ENCODE results near the gene ENPP6. TPM values are rescaled to one million over a fixed set of nuclear protein-coding genes. Genes with fewer than 3 reads are reported as not detected.
"Not testable (repeated sequence)": the region's sequence is repeated elsewhere in the genome, so short reads cannot be mapped to it uniquely, and the experiment has no call there.

ENPP6 gene
- total and polyA plus RNA-seq, 2 experiments from 2014 or later = 0.11 TPM; not detected in 1

GRCh38 chr4:184140901-184141300 lies 76.8 kb downstream of the ENPP6 start:
- H3K4me3 ChIP-seq; H3K27me3 Mint-ChIP-seq (ENCODE audit: insufficient read depth, low read depth, poor library complexity); H3F3A ChIP-seq (replicated peaks; ENCODE audit: low read depth); H3K4me2 ChIP-seq; H3K4me3 Mint-ChIP-seq; H4K20me1 ChIP-seq (replicated peaks; ENCODE audit: insufficient read depth); ATAC-seq; H3K79me2 ChIP-seq (replicated peaks; ENCODE audit: insufficient read depth); H3K4me1 ChIP-seq (ENCODE audit: insufficient read depth); H3K27me3 ChIP-seq (ENCODE audit: insufficient read depth); H3K9me2 ChIP-seq (ENCODE audit: insufficient read depth); H3K27ac ChIP-seq (ENCODE audit: low read depth); H3K4me1 Mint-ChIP-seq; H2AFZ ChIP-seq; H3K27ac Mint-ChIP-seq; H3K36me3 ChIP-seq (ENCODE audit: insufficient read depth); DNase-seq (ENCODE audit: low spot score): not testable (repeated sequence)
- Mint-ChIP-seq H3K9me3 (peaks cover 33% of the 10 kb centered on the region), H3K36me3 (ENCODE audit: low read depth) (peaks cover 17% of the 10 kb centered on the region)

- H3K4me2 ChIP-seq = no peak overlapping the region
- Mint-ChIP-seq H3K4me3 (no peak overlapping the region), H3K4me1 (no peaks in the 10 kb centered on the region), H3K27ac (no peak overlapping the region), H3K36me3 (ENCODE audit: low read depth) (peaks cover 16% of the 10 kb centered on the region), H3K27me3 (ENCODE audit: insufficient read depth, low read depth, poor library complexity) (no peaks in the 10 kb centered on the region), H3K9me3 (peaks cover 34% of the 10 kb centered on the region)
- ATAC-seq (no peak), DNase-seq (ENCODE audit: low spot score) (peak; percentile 8)
- H2AFZ ChIP-seq = no peak overlapping the region
- H3K4me3 ChIP-seq = no peak overlapping the region
- H3F3A ChIP-seq (replicated peaks; ENCODE audit: low read depth) = no peaks in the 10 kb centered on the region
- no peaks in the 10 kb centered on the region for H3K9me2 ChIP-seq (ENCODE audit: insufficient read depth)
- no peak overlapping the region for H3K27ac ChIP-seq (ENCODE audit: low read depth)
- H4K20me1 ChIP-seq (replicated peaks; ENCODE audit: insufficient read depth) = no peaks in the 10 kb centered on the region
- no peaks in the 10 kb centered on the region for H3K4me1 ChIP-seq (ENCODE audit: insufficient read depth)
- no peaks in the 10 kb centered on the region for H3K79me2 ChIP-seq (replicated peaks; ENCODE audit: insufficient read depth)
- TF ChIP-seq REST (IDR thresholded peaks at IDR 0.05; ENCODE audit: unreplicated experiment) (no peak), ZNF331 (CRISPR knock-in tag; IDR thresholded peaks at IDR 0.05; ENCODE audit: low read depth) (no peak), ZNF114 (CRISPR knock-in tag; IDR thresholded peaks at IDR 0.05) (no peak), CREB1 (CRISPR knock-in tag; IDR thresholded peaks at IDR 0.05; ENCODE audit: low read depth) (no peak)
- H3K36me3 ChIP-seq (ENCODE audit: insufficient read depth) = 0 out of 2 replicates have a peak, but pooled peaks cover 4% of the 10 kb centered on the region
- no peaks in the 10 kb centered on the region for H3K27me3 ChIP-seq (ENCODE audit: insufficient read depth)
Observed at GRCh38 chr4:184136525-184136924, 81.1 kb downstream of the ENPP6 start.

GRCh38 chr4:184126800-184127199 lies 90.9 kb downstream of the ENPP6 start:
- H3K27me3 ChIP-seq (ENCODE audit: insufficient read depth) = no peaks in the 10 kb centered on the region
- H3K9me2 ChIP-seq (ENCODE audit: insufficient read depth) = no peaks in the 10 kb centered on the region
- no peaks in the 10 kb centered on the region for H3K4me1 ChIP-seq (ENCODE audit: insufficient read depth)
- H3K27me3 Mint-ChIP-seq (ENCODE audit: insufficient read depth, low read depth, poor library complexity) = peaks cover 2% of the 10 kb centered on the region
- H3K4me3 ChIP-seq = no peak overlapping the region
- ATAC-seq (no peak), DNase-seq (ENCODE audit: low spot score) (no peak)
- H4K20me1 ChIP-seq (replicated peaks; ENCODE audit: insufficient read depth) = no peaks in the 10 kb centered on the region
- no peaks in the 10 kb centered on the region for H3K36me3 ChIP-seq (ENCODE audit: insufficient read depth)
- H3K9me3 Mint-ChIP-seq = peaks cover 8% of the 10 kb centered on the region; the same call in 2 of the 3 replicates
- no peak overlapping the region for H3K4me2 ChIP-seq
- H3K4me3 Mint-ChIP-seq = no peak overlapping the region
- H3K4me1 Mint-ChIP-seq = no peaks in the 10 kb centered on the region
- no peaks in the 10 kb centered on the region for H3K79me2 ChIP-seq (replicated peaks; ENCODE audit: insufficient read depth)
- no peak overlapping the region for H3K27ac ChIP-seq (ENCODE audit: low read depth)
- H3K27ac Mint-ChIP-seq = no peak overlapping the region
- H2AFZ ChIP-seq = no peak overlapping the region
- H3K36me3 Mint-ChIP-seq (ENCODE audit: low read depth) = 0 out of 3 replicates have a peak, but pooled peaks cover 4% of the 10 kb centered on the region
- H3F3A ChIP-seq (replicated peaks; ENCODE audit: low read depth) = no peaks in the 10 kb centered on the region
- TF ChIP-seq EZH2 (IDR thresholded peaks at IDR 0.05; ENCODE audit: low read depth, unreplicated experiment) (no peak), ZNF462 (CRISPR knock-in tag; IDR thresholded peaks at IDR 0.05) (no peak)
